Measurements from ENCODE around the gene TMEM184C. TPM values are rescaled to one million over a fixed set of nuclear protein-coding genes. Genes with fewer than 3 reads are reported as not detected.

TMEM184C gene
- total RNA-seq, 3 donors from 2014 or later = 21.0 to 32.2 (median 26.9) TPM

GRCh38 chr4:147578593-147578992, 38.6 kb upstream of the TMEM184C start:
- H3K27ac ChIP-seq = no peak overlapping the region
- no peaks in the 10 kb centered on the region for H3K9me3 ChIP-seq
- no peaks in the 10 kb centered on the region for H3K4me1 ChIP-seq
- DNase-seq (ENCODE audit: low spot score in 2 of 2) = no peak
- no peak for TF ChIP-seq POLR2AphosphoS5 (IDR thresholded peaks at IDR 0.05)
- no peak for TF ChIP-seq CTCF (IDR thresholded peaks at IDR 0.05)
- TF ChIP-seq POLR2A (IDR thresholded peaks at IDR 0.05) = no peak
- H3K4me3 ChIP-seq = no peak overlapping the region
- intact Hi-C loops (cut with DNase I; ENCODE audit: low total_unique reads) = no loop called here
- H3K36me3 ChIP-seq = no peaks in the 10 kb centered on the region
- no peaks in the 10 kb centered on the region for H3K27me3 ChIP-seq

- Histone ChIP-seq H3K36me3 (no peaks in the 10 kb centered on the region), H3K27me3 (no peaks in the 10 kb centered on the region), H3K9me3 (peaks cover 0 to 7% of the 10 kb centered on the region in 2 donors), H3K4me3 (no peak overlapping the region), H3K27ac (no peak overlapping the region), H3K4me1 (no peaks in the 10 kb centered on the region)
- intact Hi-C loops (cut with DNase I; ENCODE audit: low total_unique reads) = no loop called here
- no peak for DNase-seq (ENCODE audit: low spot score in 2 of 2)
- TF ChIP-seq POLR2A (IDR thresholded peaks at IDR 0.05) (no peak), POLR2AphosphoS5 (IDR thresholded peaks at IDR 0.05) (no peak), CTCF (IDR thresholded peaks at IDR 0.05) (no peak)
These were observed 36.8 kb upstream of the TMEM184C start for GRCh38 chr4:147580396-147580795.

- H3K27ac ChIP-seq = no peak overlapping the region
- no peak for DNase-seq (ENCODE audit: low spot score in 2 of 2)
- no peaks in the 10 kb centered on the region for H3K4me1 ChIP-seq
- H3K9me3 ChIP-seq = peaks cover 0 to 7% of the 10 kb centered on the region in 2 donors
- no peaks in the 10 kb centered on the region for H3K27me3 ChIP-seq
- no peak for TF ChIP-seq POLR2A (IDR thresholded peaks at IDR 0.05)
- TF ChIP-seq POLR2AphosphoS5 (IDR thresholded peaks at IDR 0.05) = no peak
- TF ChIP-seq CTCF (IDR thresholded peaks at IDR 0.05) = no peak
- no peak overlapping the region for H3K4me3 ChIP-seq
- intact Hi-C loops (cut with DNase I; ENCODE audit: low total_unique reads) = no loop called here
- H3K36me3 ChIP-seq = no peaks in the 10 kb centered on the region
These were observed 35.4 kb upstream of the TMEM184C start for GRCh38 chr4:147581606-147582350.

- H3K4me1 ChIP-seq = no peaks in the 10 kb centered on the region
- TF ChIP-seq POLR2A (IDR thresholded peaks at IDR 0.05) = no peak
- TF ChIP-seq CTCF (IDR thresholded peaks at IDR 0.05) = no peak
- TF ChIP-seq POLR2AphosphoS5 (IDR thresholded peaks at IDR 0.05) = no peak
- DNase-seq (ENCODE audit: low spot score in 2 of 2) = no peak
- H3K27me3 ChIP-seq = no peaks in the 10 kb centered on the region
- no peak overlapping the region for H3K27ac ChIP-seq
- H3K4me3 ChIP-seq = no peak overlapping the region
- intact Hi-C loops (cut with DNase I; ENCODE audit: low total_unique reads) = no loop called here
- H3K9me3 ChIP-seq = peaks cover 0 to 7% of the 10 kb centered on the region in 2 donors
- H3K36me3 ChIP-seq = no peaks in the 10 kb centered on the region
These were observed 34.7 kb upstream of the TMEM184C start for GRCh38 chr4:147582386-147583060.

GRCh38 chr4:147583876-147584275, 33.3 kb upstream of the TMEM184C start:
- Histone ChIP-seq H3K27me3 (no peaks in the 10 kb centered on the region), H3K4me1 (no peaks in the 10 kb centered on the region), H3K4me3 (no peak overlapping the region), H3K36me3 (no peaks in the 10 kb centered on the region), H3K9me3 (peaks cover 0 to 7% of the 10 kb centered on the region in 2 donors), H3K27ac (no peak overlapping the region)
- TF ChIP-seq CTCF (IDR thresholded peaks at IDR 0.05) (no peak), POLR2A (IDR thresholded peaks at IDR 0.05) (no peak), POLR2AphosphoS5 (IDR thresholded peaks at IDR 0.05) (no peak)
- no peak for DNase-seq (ENCODE audit: low spot score in 2 of 2)
- intact Hi-C loops (cut with DNase I; ENCODE audit: low total_unique reads) = no loop called here

Measured in breast epithelium (tissue), 4 donors.